Chondrocyte (in vitro differentiated cells): ENCODE measurements around the gene SPEF1. TPM values are rescaled to one million over a fixed set of nuclear protein-coding genes. Genes with fewer than 3 reads are reported as not detected.
A peak's percentile ranks its signal among the peaks of the same experiment; 100 is the strongest.

Source experiments
- DNase-seq: peaks from one replicate; pipeline ENCODE4 v3.0.0; 2021; ENCODE audit warnings: mixed read lengths, low spot score
- H3K27ac Mint-ChIP-seq: one replicate; pipeline ENCODE4 v1.8.0; 2021; ENCODE audit warnings: mild to moderate bottlenecking, moderate library complexity, mixed read lengths; ENCODE audit not compliant: unreplicated experiment
- H3K27me3 Mint-ChIP-seq: 2 replicates; pipeline ENCODE4 v1.8.0; 2021; ENCODE audit warnings: low read depth, mixed read lengths
- H3K36me3 Mint-ChIP-seq: 2 replicates; pipeline ENCODE4 v1.8.0; 2021; ENCODE audit warnings: low read depth, mixed read lengths
- H3K4me1 Mint-ChIP-seq: 2 replicates; pipeline ENCODE4 v1.8.0; 2021; ENCODE audit warnings: low read depth, mild to moderate bottlenecking, mixed read lengths
- H3K4me3 Mint-ChIP-seq: one replicate; pipeline ENCODE4 v1.8.0; 2021; ENCODE audit warnings: mild to moderate bottlenecking, moderate library complexity, mixed read lengths; ENCODE audit not compliant: unreplicated experiment
- H3K9me3 Mint-ChIP-seq: 2 replicates; pipeline ENCODE4 v1.8.0; 2021; ENCODE audit warnings: low read depth, mixed read lengths
- total RNA-seq: library from RNA; stranded (reverse); gene quantifications from 3 replicates; pipeline ENCODE4 v1.2.1, GENCODE V29; 2021
- TF ChIP-seq, protein P1 (sequence below): fragments of 200-600 bp; sonication (generic); IDR thresholded peaks from 2 replicates; pipeline ENCODE4 v1.5.0; 2021; ENCODE audit warnings: antibody characterized with exemption, mild to moderate bottlenecking, moderate library complexity

SPEF1 gene
- total RNA-seq, 1 donor from 2014 or later: 0.12 TPM

DNA sequence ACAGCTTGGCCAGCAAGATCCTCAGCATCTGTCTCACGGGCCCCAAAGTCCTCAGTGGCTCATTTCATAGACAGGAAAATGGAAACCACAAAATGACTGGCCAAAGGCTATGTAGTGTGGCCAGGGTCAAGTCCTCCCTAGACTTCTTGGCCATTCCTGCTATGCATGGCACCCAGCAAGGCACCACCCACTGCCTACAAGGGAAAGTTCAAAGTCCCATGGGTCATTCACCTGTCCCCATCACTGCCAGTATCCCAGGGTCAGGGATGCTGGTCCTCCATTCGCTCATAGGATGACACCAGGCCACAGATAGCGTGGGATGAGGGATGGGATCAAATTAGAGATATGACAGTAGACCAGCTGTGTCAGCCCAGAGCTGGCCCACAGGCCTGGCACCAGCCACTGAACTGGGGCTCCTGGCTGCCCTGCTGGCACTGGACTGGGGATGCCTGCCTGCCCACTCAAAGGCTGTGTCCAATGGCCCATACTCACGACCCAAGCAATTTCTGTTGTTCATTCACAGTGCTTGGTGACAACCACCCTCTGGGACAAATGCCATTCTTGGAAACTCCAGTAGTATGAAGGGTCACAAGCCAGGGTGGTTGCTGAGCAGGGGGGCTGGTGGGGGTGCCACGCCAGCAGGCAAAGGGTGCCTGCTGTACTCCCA lies 25.3 kb downstream of the SPEF1 start:
- no peaks in the 10 kb centered on the region for H3K9me3 Mint-ChIP-seq
- TF ChIP-seq, protein P1, sequence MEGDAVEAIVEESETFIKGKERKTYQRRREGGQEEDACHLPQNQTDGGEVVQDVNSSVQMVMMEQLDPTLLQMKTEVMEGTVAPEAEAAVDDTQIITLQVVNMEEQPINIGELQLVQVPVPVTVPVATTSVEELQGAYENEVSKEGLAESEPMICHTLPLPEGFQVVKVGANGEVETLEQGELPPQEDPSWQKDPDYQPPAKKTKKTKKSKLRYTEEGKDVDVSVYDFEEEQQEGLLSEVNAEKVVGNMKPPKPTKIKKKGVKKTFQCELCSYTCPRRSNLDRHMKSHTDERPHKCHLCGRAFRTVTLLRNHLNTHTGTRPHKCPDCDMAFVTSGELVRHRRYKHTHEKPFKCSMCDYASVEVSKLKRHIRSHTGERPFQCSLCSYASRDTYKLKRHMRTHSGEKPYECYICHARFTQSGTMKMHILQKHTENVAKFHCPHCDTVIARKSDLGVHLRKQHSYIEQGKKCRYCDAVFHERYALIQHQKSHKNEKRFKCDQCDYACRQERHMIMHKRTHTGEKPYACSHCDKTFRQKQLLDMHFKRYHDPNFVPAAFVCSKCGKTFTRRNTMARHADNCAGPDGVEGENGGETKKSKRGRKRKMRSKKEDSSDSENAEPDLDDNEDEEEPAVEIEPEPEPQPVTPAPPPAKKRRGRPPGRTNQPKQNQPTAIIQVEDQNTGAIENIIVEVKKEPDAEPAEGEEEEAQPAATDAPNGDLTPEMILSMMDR: no peak
- DNase-seq: no peak
- H3K27me3 Mint-ChIP-seq: no peaks in the 10 kb centered on the region
- H3K4me1 Mint-ChIP-seq: peaks cover 2% of the 10 kb centered on the region
- no peak overlapping the region for H3K27ac Mint-ChIP-seq
- H3K4me3 Mint-ChIP-seq: no peak overlapping the region
- peaks cover 5% of the 10 kb centered on the region for H3K36me3 Mint-ChIP-seq

DNA sequence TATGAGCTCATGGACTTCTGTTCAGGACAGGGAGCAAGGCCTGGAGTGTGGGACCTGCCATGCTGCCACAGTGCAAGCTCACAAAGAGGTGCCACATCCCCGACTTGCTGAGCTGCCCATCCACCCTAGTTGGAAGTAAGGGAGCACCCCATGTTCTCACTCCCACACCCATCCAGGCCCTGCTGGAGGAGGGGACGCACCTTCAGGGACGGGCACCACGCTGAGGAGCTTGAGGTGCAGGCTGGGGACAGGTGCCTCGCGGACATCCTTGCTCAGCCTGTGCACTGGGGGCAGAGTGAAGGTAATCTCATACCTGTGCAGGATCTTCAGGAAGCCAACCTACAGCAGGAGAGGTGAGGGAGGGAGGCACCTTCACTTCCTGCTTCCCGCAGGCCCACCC lies 26.0 kb downstream of the SPEF1 start:
- Mint-ChIP-seq H3K4me1 (peaks cover 2% of the 10 kb centered on the region), H3K27ac (no peak overlapping the region), H3K4me3 (no peak overlapping the region), H3K9me3 (no peaks in the 10 kb centered on the region), H3K36me3 (peaks cover 5% of the 10 kb centered on the region), H3K27me3 (no peaks in the 10 kb centered on the region)
- no peak for DNase-seq
- TF ChIP-seq, protein P1: no peak

DNA sequence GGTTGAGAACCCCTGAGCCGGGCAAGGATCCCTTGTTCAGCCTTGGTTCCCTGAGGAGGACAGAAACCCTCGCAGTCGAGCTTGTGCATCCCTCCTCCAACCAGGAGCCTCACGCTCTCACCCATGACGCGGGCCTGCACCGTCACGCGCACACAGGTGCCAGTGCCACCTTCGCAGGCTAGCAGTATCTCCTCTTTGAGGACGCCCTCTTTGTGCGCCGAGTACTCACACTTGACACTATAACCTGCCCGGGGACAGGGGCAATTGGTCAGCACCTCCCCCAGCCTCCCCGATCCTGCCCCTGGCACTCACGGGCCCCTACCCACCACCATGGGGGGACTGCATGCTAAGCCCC lies 27.0 kb downstream of the SPEF1 start:
- Mint-ChIP-seq H3K36me3 (peaks cover 5% of the 10 kb centered on the region), H3K27ac (no peak overlapping the region), H3K4me3 (no peak overlapping the region), H3K4me1 (peaks cover 6% of the 10 kb centered on the region), H3K9me3 (no peaks in the 10 kb centered on the region), H3K27me3 (peaks cover 2% of the 10 kb centered on the region)
- no peak for DNase-seq
- TF ChIP-seq, protein P1: no peak

DNA sequence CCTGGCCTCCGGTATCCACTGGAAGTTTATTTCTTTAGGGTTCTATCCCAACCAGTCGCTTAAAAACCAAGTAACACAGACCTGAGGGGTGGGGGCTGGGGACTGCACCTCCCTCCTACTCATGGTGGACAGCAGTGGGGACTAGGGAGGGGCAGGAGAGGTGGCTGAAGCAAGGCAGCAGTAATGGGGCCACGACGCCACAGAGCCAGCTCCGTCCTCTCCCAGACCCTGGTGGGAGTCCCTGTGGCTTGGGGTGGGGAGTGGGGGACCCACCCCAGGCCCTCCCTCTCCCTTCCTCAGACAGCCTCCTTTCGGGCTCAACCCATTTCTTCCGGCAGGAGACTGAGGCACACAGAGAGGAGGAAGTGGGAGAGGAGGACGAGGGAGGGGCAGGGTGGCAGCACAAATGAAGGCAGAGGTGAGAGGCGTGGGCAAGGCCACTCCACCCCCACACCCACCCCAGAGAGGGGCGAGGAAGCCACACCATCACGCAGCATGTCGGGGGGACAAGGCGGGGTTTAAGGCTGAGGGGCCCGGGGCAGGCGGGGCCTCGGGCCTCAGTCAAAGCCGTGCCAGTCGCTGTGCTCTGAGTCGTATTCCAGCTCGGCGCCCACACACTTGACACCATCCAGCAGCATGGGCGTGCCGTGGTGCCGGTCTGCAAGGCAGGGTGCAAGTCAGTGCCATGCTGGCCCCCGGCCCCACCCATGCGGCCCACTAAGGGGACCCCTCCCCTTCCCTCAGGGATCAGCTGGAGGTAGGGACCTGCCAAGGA lies 27.6 kb downstream of the SPEF1 start:
- Mint-ChIP-seq H3K27me3 (peaks cover 2% of the 10 kb centered on the region), H3K9me3 (no peaks in the 10 kb centered on the region), H3K4me1 (peaks cover 6% of the 10 kb centered on the region), H3K36me3 (peaks cover 5% of the 10 kb centered on the region), H3K27ac (no peak overlapping the region), H3K4me3 (no peak overlapping the region)
- no peak for DNase-seq
- TF ChIP-seq, protein P1: no peak

DNA sequence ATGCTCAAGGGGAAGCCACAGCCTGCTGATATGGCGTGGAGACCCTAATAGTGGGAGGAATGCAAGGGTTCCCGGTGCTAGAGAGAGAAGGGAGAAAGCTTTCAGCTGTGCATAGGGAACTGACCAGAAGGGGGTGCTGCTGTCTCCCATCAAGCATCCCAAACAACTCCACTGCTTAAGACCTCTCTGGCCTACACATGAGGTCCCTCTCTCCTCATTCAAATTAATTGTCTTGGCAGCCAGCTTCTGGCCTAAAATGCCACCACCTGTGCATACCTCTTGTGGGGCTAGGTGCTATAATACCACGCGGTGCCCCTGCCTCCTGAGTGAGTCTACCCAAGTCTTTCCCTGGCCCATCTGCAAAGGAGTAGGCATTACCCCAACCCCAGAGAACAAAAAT lies 28.1 kb downstream of the SPEF1 start:
- Mint-ChIP-seq H3K27ac (no peak overlapping the region), H3K4me1 (peaks cover 6% of the 10 kb centered on the region), H3K4me3 (no peak overlapping the region), H3K36me3 (peaks cover 3% of the 10 kb centered on the region), H3K9me3 (no peaks in the 10 kb centered on the region), H3K27me3 (peaks cover 2% of the 10 kb centered on the region)
- DNase-seq: no peak
- TF ChIP-seq, protein P1: peak; percentile 81
